ENCODE results near the gene METTL1.
"Not testable (repeated sequence)": the region's sequence is repeated elsewhere in the genome, so short reads cannot be mapped to it uniquely, and the experiment has no call there.

The METTL1 gene

GRCh38 chr12:57771873-57772428, at the start of gene METTL1:
Gene METTL1 (minus strand): TSS chr12:57772105. CDS start chr12:57772083, 22 bp downstream.
- Histone ChIP-seq H3K9me3 (no peaks in the 10 kb centered on the region), H3K27ac (peak within 1 kb of the TSS; percentile 91 to 92), H3K4me1 (peaks cover 0 to 26% (median 20%) of the 10 kb centered on the region in 4 donors), H3K27me3 (no peaks in the 10 kb centered on the region), H3K4me3 (peak within 1 kb of the TSS; percentile 68 to 90), H3K36me3 (peaks cover 0 to 31% (median 12%) of the 10 kb centered on the region in 3 donors)
- peak; percentile 96 to 97 for DNase-seq
- no peak for TF ChIP-seq CTCF (IDR thresholded peaks at IDR 0.05)
- intact Hi-C loops (cut with DNase I; ENCODE audit: low total_unique reads) = no loop called here

- DNase-seq; intact Hi-C loops (cut with DNase I; ENCODE audit: low total_unique reads); H3K27ac ChIP-seq; H3K4me3 ChIP-seq; H3K27me3 ChIP-seq; H3K9me3 ChIP-seq: not testable (repeated sequence)
- Histone ChIP-seq H3K36me3 (peaks cover 69 to 79% (median 79%) of the 10 kb centered on the region in 3 donors), H3K4me1 (peaks cover 0 to 39% (median 20%) of the 10 kb centered on the region in 4 donors)
Observed at GRCh38 chr12:57821015-57821414, 49.1 kb upstream of the METTL1 start.

GRCh38 chr12:57820119-57820518, 48.2 kb upstream of the METTL1 start:
- intact Hi-C loops (cut with DNase I; ENCODE audit: low total_unique reads) = not testable (repeated sequence)

GRCh38 chr12:57817990-57818331, 46.1 kb upstream of the METTL1 start:
- H3K27me3 ChIP-seq; H3K4me3 ChIP-seq; intact Hi-C loops (cut with DNase I; ENCODE audit: low total_unique reads); H3K9me3 ChIP-seq: not testable (repeated sequence)
- DNase-seq = peak in 1 of 2 donors; percentile 28
- H3K27ac ChIP-seq = peak overlapping the region; percentile 47 to 53
- H3K36me3 ChIP-seq = peaks cover 39 to 54% (median 48%) of the 10 kb centered on the region in 3 donors
- peaks cover 0 to 46% (median 31%) of the 10 kb centered on the region in 4 donors for H3K4me1 ChIP-seq

More at GRCh38 chr12:57820119-57820518, 48.2 kb upstream of the METTL1 start:
- peaks cover 0 to 40% (median 22%) of the 10 kb centered on the region in 4 donors for H3K4me1 ChIP-seq
- H3K36me3 ChIP-seq = peaks cover 60 to 70% (median 70%) of the 10 kb centered on the region in 3 donors
- H3K27me3 ChIP-seq, H3K27ac ChIP-seq, H3K4me3 ChIP-seq, DNase-seq, H3K9me3 ChIP-seq: not testable (repeated sequence)

- DNase-seq = peak in 1 of 2 donors; percentile 63
- TF ChIP-seq CTCF (IDR thresholded peaks at IDR 0.05) = no peak
- intact Hi-C loops (cut with DNase I; ENCODE audit: low total_unique reads) = no loop called here
- peaks cover 33 to 54% (median 43%) of the 10 kb centered on the region in 3 donors for H3K36me3 ChIP-seq
- peak overlapping the region; percentile 47 to 53 for H3K27ac ChIP-seq
- H3K4me3 ChIP-seq = no peak overlapping the region
- no peaks in the 10 kb centered on the region for H3K9me3 ChIP-seq
- H3K4me1 ChIP-seq = peaks cover 0 to 46% (median 30%) of the 10 kb centered on the region in 4 donors
- no peaks in the 10 kb centered on the region for H3K27me3 ChIP-seq
Observed at GRCh38 chr12:57817261-57817989, 45.5 kb upstream of the METTL1 start.

- peaks cover 0 to 46% (median 29%) of the 10 kb centered on the region in 4 donors for H3K4me1 ChIP-seq
- H3K36me3 ChIP-seq = peaks cover 27 to 54% (median 36%) of the 10 kb centered on the region in 3 donors
- H3K27ac ChIP-seq = peak overlapping the region; percentile 47 to 53
- H3K4me3 ChIP-seq = no peak overlapping the region
- H3K27me3 ChIP-seq = no peaks in the 10 kb centered on the region
- intact Hi-C loops (cut with DNase I; ENCODE audit: low total_unique reads) = no loop called here
- TF ChIP-seq CTCF (IDR thresholded peaks at IDR 0.05) = no peak
- peak; percentile 66 to 71 for DNase-seq
- H3K9me3 ChIP-seq = no peaks in the 10 kb centered on the region
Observed at GRCh38 chr12:57816855-57817151, 44.9 kb upstream of the METTL1 start.
